TTC549 (cell line): ENCODE data around the gene ZSCAN5C.
A peak's percentile ranks its signal among the peaks of the same experiment; 100 is the strongest.
"Not testable (repeated sequence)": the region's sequence is repeated elsewhere in the genome, so short reads cannot be mapped to it uniquely, and the experiment has no call there.

Source experiments
- FAIRE-seq: peaks from 2 replicates; lab custom pipeline; 2012; peaks lifted over from hg19 to GRCh38; lab: Jason Lieb, UNC

ZSCAN5C gene

DNA sequence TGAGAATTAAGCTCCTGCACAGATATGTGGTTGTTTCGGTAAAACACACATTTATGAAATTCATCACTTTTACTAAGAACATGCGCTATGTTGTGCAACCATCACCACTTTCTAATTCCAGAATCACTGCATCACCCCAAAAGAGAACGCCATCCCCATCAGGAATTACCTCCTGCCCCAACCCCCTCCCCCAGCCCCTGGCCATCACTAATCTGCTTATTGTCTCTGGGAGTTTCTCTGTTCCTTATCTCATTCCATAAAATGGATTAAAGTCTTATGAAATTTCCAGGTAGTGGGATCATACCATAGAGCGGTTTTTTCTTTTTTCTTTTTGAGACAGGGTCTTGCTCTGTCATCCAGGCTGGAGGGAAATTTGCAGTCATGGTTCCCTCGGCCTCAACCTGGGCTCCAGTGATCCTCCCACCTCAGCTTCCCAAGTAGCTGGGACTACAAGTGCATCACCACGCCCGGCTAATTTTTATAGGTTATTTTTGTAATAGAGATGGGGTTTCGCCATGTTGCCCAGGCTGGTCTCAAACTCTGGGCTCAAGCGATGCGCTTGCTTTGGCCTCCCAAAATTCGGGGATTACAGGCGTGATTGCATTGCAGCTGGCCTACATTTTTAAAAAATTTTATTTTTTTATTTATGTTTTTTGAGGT lies 8.0 kb upstream of the ZSCAN5C start:
- no peak for FAIRE-seq

DNA sequence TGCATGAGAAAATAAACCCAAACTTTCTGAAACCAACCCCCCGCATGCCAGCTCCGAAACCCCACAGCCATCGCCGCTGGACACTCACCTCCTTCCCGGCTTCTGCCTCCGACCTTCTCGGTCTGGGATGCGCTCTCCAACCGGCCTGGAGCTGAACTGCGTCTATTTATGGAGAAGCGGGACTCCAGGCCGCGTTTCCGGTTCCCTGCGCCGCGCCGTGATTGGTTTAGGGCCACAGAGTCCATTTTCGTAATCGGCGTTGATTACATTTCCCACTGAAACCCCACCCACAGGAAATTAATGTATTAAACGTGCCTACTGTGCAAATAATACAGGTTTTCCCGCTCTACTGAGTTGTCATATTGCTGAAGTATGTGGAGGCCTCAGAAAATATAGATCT lies 4.4 kb upstream of the ZSCAN5C start, which contains the start of gene ZSCAN5B:
Gene ZSCAN5B (minus strand): TSS at position 138 of the 400 bp plus-strand sequence. CDS start 4,731 bp downstream, outside the sequence.
- FAIRE-seq: not testable (repeated sequence)

DNA sequence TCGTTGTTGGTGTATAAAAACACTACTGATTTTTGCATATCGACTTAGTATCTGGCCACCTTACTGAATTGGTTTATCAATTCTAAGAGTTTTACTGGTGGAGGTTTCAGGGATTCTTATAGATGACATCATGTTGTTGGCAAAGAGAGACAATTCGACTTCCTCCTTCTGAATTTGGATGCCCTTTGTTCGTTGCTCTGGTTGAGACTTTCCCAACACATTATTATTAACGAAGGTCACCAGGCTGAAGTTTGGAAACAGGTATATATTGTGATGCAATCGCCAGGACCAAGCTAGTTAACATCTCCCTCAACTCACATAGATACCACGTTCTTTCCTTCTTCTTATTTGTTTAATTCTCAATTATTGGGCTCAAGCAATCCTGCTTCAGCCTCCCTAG lies 2.4 kb upstream of the ZSCAN5C start:
- FAIRE-seq: no peak

DNA sequence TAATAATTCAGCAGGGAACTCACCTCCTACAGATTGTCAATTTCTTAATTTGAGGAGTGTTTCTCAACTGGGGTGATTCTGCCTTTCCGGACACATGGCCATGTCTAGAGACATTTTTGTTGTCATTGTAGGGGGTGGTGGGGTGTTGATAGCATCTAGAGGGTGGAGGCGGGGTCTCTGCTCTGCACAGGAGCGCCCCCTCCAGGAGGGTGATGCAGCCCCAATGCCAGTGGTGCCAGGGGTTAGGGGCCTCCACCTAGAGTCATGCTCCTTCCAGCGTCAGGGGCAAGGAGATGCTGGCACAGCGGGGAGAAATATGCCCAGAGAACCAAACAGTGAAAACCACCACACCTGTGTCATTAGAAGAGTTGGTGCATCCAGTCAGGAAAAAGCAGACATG lies 5.5 kb downstream of the ZSCAN5C start:
- not testable (repeated sequence) for FAIRE-seq

DNA sequence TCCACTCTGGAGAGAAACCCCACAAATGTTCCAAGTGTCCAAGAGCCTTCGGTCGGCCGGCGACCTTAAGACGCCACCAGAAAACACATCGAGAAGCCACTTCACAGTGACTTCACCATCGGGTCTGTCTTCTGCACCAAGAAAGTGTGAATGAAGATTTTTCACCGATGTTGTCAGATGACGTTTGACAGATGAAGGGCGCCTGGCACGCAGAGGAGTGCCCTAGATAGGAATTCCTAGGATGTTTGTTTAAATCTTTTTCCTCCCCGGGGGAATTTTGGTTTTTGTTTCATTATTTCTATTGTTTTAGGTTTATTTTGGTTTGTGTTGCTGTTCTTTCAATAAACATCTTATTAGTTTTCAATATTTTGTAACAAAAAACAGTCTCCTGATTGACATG lies 7.0 kb downstream of the ZSCAN5C start:
- no peak for FAIRE-seq

DNA sequence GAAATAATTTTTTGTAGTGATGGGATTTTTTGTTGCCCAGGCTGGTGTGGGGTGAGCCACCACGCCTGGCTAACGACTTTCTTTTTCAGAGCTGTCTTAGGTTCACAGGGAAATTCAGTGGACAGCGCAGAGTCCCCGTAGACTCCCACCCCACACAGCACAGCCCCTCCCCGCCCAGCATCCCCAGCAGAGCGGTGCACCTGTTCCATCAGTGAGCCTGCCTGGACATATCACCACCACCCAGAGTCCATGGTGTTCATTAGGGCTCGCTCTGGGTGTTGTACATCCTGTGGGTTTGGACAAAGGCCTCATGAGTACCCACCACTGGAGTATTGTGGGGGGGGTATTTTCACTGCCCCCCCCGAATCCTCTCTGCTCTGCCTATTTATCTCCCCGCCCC lies 8.0 kb downstream of the ZSCAN5C start:
- FAIRE-seq: not testable (repeated sequence)

DNA sequence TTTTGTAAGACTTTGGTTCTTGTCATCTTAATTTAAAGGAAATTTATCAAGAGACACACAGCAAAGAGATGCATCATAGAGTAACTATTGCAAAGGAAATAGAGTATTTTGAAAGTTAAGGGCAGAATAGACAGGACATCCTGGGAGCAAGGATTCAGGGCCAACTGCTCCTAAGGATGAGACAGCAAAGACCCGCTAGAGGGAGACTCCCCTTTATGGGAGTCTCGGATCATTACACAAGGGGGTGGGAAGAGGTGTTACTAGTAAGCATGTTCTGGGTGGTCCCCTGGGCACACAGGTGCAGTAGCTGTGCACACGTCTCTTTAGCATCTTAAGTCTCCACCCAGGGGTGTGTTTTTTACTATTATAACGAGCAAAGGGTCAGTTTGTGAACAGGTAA lies 9.6 kb downstream of the ZSCAN5C start:
- FAIRE-seq: no peak

DNA sequence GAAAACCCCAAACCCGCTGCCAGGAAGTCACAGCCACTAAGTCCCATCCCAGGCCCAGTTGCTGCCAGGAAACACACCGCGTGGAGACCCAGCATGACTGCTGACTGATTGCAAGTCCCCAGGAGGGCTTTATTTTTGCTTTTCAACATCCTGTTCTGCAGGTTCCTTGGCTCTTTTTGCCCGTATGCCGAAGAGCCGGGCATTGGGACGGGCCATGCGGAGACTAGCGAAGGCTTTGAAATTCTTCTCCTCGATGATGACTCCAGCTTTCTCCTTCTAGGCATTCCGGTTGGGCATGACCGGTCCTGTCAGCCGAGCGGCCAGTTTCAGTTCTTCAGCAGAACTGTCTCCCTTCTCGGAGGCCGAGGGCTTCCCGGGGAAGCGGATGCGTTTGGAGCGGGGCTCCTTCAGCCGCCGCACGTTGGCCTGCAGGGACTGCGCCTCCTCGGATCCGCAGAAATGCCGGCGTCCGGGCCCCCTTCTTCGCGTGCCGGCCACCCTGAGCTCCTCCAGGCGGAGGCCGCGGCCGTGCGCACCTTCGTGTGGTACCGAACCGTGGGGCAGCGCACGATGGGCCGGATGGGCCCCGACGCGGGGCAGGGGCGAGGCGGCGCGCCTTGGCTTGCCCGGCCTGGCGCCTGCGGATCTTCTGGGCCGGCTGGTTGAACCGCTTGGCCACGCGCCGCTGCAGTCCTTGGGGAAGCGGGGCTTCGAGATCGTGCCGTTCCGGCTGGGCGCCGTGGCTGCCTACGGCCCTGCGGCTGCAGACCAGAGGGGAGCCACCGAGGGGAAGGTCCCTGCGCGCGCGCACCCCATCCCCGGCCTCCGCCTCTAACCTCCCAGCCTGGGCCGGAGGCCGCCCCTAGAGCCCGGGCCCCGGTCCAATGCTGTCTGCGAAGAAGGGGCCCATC lies 15.2 kb downstream of the ZSCAN5C start:
- FAIRE-seq: no peak

DNA sequence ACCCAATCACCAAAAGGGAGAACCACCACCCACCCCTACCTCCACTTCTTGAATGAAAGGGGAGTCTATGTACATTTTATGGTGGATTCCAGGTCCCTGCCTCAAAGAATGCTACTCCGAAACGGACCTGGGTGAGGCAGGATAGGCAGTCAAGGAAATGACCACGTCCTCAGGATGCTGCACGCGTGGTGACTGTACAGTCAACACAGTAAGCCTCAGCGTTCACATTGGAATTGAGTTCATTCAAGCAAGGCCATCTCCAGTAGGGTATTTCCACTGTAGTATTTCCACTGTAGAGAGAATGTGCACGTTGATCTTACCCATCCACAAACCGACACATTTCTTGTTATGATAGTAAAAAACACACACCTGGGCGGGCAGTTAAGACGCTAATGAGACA lies 16.9 kb downstream of the ZSCAN5C start:
- no peak for FAIRE-seq

DNA sequence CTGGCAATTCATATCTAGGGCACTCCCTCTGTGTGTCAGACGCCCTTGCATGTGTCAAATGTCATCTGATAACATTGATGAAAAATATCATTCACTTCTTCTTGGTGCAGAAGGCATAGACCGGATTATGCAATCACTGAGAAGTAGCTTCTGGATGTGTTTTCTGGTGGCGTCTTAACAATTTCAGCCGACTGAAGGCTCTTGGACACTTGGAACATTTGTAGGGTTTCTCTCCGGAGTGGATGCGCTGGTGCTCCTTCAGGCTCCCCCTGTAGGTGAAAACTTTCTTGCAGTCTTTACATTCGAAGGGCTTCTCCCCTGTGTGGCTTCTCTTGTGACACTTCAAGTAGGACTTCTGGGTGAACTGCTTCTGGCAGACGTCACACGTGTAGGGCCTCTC lies 19.4 kb downstream of the ZSCAN5C start:
- FAIRE-seq: peak; percentile 11

DNA sequence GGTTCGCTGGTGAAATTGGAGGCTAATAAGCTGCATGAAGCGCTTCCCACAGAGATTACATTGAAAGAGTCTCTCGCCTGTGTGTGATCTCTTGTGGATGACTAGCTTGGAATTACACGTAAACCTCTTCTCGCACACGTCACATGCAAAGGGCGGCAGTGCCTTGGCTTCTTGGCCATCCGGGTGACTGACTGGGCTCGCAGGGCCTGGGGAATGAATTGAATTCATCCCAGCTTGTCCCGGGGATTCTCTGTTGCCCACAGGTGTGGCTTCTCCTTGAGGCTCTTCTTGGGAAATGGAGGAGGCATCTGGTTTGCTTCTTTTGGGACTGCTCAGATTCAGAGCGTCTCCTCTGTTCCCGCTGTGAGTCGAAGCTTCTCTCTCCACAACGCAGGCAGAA lies 19.8 kb downstream of the ZSCAN5C start:
- no peak for FAIRE-seq

DNA sequence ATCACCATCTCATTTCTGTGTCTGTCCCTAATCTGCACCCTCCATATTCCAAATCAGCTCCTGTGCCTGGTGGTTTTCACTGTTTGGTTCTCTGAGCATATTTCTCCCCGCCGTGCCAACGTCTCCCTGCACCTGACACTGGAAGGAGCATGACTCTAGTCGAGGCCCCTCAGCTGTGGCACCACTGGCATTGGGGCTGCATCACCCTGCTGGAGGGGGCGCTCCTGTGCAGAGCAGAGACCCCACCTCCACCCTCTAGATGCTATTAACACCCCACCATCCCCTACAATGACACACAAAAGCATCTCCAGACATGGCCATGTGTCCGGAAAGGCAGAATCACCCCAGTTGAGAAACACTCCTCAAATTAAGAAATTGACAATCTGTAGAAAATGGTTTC lies 20.8 kb downstream of the ZSCAN5C start:
- no peak for FAIRE-seq

DNA sequence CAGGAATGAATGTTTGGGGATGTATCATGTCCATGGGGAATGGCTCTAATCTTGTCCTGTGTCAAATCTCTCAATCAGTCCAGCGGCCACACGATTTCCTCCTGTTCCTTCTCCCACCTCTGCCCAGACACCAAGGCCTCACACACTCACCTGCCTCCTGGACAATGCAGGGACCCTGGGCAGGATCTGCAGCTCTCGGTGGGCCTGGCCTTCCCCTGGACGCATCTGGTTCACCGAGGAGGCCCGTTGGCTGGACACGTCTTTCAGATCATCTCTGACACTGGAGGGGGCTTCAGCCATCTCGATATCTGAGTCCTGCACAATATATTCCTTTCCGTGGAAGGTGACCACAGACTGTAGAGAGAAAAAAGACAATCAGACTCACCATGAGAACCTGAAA lies 21.4 kb downstream of the ZSCAN5C start:
- FAIRE-seq: no peak

DNA sequence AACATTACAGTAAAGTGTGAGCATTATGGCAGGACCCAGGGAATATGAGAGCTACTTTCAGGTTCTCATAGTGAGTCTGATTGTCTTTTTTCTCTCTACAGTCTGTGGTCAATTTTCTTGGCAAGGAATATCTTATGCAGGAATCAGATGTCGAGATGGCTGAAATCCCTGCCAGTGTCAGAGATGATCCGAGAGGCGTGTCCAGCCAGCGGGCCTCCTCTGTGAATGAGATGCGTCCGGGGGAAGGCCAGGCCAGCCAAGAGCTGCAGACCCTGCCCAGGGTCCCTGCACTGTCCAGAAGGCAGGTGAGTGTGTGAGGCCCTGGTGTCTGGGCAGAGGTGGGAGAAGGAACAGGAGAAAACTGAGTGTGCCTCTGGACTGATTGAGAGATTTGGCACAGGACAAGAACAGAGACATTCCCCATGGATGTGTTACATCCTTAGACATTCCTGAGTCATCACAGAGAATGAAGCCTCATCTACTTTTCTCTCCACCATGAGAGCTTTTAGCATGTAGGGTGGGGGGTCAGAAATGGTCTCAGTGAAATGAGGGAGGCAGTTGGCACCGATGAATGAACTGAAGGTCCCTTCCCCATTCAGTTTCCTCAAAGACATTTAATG lies 43.2 kb downstream of the ZSCAN5C start:
- FAIRE-seq: no peak

DNA sequence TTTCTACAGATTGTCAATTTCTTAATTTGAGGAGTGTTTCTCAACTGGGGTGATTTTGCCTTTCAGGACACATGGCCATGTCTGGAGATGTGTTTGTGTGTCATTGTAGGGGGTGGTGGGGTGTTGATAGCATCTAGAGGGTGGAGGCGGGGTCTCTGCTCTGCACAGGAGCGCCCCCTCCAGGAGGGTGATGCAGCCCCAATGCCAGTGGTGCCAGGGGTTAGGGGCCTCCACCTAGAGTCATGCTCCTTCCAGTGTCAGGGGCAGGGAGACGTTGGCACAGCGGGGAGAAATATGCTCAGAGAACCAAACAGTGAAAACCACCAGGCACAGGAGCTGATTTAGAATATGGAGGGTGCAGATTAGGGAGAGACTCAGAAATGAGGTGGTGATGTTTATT lies 43.7 kb downstream of the ZSCAN5C start:
- FAIRE-seq: not testable (repeated sequence)

DNA sequence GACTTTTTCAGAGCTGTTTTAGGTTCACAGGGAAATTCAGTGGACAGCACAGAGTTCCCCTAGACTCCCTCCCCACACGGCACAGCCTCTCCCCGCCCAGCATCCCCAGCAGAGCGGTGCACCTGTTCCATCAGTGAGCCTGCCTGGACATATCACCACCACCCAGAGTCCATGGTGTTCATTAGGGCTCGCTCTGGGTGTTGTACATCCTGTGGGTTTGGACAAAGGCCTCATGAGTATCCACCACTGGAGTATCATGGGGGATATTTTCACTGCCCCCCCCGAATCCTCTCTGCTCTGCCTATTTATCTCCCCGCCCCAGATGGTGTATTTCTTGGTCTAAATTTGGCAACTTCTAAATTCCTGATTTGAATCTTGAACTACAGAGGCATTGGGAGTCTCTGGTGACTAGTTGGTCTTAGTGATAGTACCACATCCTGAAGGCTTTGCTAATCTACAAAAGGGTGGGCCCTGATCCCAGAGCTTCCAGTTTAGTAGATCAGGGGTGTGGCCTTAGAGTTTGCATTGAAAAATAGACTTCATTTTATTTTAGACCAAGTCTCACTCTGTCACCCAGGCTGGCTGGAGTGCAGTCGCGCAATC lies 46.8 kb downstream of the ZSCAN5C start:
- FAIRE-seq: not testable (repeated sequence)

DNA sequence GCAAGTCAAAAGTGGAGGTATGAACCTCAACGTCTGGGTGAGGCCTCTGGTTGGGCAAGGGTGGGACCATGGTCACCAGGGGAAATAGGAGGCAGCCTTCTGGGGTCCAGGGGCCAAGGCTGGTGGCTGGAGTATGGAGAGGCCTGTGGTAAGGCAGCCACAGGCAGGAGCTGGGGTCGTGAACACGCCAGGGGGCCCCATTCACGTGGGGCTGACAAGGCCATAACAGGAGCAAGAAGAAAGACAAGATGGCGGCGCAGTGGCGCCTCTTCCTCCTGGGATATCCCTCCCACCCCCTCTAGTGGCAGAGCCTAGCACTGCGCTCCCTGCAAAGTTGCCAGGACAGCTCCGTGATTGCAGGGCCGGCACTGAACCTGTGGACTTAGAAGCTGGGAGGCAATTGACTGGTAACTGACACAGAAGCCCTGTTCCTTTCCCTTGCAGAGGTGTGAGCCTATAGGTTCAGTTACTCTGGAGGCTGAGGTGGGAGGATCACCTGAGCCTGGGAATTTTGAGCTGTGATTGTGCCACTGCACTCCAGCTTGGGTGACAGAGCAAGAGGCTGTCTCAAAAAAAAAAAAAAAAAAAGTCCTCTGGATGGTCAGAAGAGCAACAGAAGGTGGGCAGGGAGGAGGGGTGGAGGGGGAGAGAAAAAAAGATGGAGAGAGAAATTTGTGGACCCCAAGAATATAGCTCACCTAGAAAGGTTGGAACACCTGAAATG lies 50.8 kb downstream of the ZSCAN5C start:
- FAIRE-seq: no peak

DNA sequence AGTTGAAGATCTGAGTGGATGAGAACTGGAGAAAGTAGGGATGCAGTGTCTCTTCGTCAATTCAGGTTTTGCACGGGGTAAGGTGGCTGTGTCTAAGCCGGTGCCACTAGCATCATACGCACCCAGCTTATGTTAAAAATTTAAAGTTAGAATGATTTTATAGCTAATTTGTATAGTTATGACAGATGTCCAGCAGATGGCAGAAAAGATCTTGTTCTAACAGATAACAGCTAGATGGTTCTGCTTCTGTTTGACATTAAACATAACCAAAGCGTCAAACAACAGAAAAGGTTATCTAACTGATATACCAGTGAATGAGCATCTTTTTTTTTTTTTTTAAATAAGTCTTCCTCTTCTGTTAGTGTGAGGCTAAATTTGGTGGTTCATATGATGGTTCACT lies 51.7 kb downstream of the ZSCAN5C start:
- peak; percentile 74 for FAIRE-seq

DNA sequence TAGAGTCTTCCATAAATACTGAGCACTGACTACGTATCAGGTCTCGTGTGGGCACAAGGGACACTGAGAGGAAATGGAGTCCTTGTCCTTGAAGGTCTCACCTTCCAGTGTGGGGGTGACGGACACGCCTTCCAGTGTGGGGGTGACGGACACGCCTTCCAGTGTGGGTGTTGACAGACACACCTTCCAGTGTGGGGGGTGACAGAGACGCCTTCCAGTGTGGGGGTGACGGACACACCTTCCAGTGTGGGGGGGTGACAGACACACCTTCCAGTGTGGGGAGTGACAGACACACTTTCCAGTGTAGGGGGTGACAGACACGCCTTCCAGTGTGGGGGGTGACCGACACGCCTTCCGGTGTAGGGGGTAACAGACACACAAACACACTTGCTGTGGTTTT lies 56.2 kb downstream of the ZSCAN5C start:
- FAIRE-seq: no peak
